HG03439 (cell line): ENCODE results near the gene ANXA10.
"Not testable (repeated sequence)": the region's sequence is repeated elsewhere in the genome, so short reads cannot be mapped to it uniquely, and the experiment has no call there.

ENCODE experiments used
- ATAC-seq: cut with Tn5 transposase; IDR thresholded peaks from one replicate; pipeline ENCODE4 v1.9.1; 2021; ENCODE audit warnings: mild to moderate bottlenecking, moderate library complexity; ENCODE audit not compliant: unreplicated experiment

The ANXA10 gene

GRCh38 chr4:168118116-168118655 is 25.8 kb downstream of the ANXA10 start:
- no peak for ATAC-seq

- ATAC-seq = no peak
Observed at GRCh38 chr4:168119100-168119499, 26.8 kb downstream of the ANXA10 start.

- ATAC-seq = no peak
Observed at GRCh38 chr4:168119890-168120289, 27.6 kb downstream of the ANXA10 start.

DNA sequence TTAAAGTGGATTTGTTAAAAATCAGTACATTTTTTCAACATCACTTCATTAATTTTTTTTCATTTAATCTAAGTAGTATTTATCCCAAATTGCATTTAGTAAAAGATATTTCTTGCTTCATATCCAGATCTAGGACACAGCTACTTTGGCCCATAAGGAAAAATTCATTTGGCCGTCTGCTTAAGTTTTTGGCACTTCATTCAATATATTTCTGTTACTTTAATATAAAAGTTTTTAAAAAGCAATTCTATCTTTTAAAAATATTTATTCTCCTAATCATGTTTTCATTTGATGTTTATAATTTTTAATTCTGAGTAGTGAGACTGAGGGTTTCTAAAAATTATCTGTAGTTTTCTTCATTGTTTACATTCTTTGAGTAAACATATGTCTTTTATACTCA is 28.5 kb downstream of the ANXA10 start:
- ATAC-seq = no peak

GRCh38 chr4:168124008-168124641 is 31.8 kb downstream of the ANXA10 start:
- no peak for ATAC-seq

- no peak for ATAC-seq
Observed at GRCh38 chr4:168126952-168127351, 34.6 kb downstream of the ANXA10 start.

DNA sequence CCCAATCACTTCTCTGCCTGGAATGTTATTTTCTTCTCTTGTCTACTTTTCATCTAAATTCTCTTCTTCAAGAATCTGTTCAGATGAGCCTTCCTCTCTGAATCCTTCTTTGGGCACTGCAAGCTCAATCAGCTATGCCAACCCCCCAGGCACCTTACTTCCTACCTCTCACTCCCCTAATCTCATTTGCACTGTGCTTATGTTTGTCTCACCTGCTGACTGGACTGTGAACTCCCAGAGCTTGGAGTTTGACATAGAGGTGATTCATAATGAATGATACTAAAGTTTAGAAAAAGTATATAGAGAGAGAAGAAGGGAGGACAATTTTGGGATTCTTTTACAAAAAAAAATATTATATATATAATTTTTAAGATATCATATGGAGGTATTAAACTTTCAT is 36.3 kb downstream of the ANXA10 start:
- no peak for ATAC-seq

DNA sequence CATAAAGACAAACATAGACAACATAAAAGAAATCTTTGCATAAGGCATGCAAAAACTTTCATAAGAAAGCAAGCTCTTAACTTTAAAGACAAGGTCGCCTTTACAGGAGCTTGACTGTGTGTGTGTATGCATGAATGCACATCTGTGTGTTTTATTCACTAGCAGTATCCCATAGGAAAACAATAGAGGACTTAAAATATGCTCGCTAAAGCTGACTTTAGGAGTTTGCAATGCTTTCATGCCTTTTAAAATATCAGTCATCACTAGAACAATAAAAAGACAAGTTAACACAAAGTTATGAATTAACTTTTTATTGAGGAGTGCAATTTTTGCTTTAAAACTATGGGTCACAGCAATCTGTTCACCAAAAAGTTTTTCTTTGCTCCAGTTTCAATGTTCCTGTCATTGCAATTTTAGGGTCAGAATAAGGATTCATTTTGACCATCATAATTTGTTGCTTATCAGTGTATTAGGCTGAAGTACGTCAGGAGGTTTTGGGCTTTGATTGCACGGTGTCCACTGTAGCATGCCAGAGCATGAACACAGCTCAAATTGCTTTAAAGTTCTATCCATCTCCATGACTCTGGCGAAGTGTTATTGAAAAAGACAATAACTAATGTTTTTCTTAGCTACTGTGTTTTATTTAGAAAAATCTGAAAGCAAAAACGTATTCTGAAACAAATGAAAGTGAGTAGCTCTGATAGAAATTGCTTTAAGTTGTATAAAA is 36.9 kb downstream of the ANXA10 start:
- ATAC-seq = no peak

DNA sequence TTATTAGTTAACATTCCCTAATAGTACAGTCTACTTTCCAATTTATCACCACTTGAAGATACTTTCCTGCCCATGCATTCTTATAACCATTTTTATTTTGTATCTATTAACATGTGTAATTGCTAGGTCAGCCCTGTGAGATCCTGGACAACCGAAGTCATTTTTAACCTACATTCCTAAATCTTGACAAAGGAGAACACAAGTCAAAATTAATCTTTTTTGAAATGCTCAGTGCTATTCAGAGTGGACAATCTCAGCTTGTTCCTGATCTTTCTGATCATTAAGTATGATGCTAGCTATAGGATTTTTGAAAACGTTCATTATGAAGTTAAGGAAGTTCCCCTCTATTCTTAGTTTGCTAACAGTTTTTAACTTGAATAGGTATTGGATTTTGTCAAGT is 37.5 kb downstream of the ANXA10 start:
- ATAC-seq = no peak

DNA sequence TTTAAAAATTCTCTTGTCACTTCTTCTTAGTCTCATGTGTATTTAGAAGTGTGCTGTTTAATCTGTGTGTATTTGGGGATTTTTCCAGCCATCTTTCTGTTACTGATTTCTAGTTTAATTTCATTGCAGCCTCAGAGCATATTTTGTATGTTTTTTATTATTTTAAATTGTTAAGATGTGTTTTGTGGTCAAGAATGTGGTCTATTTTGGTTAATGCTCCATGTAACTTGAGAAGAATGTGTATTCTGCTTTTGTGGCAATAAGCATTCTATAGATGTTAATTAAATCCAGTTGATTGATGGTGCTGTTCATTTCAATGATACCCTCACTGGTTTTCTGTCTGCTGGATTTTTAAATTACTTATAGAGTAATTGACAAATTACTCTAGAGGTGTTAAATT is 38.9 kb downstream of the ANXA10 start:
- no peak for ATAC-seq

DNA sequence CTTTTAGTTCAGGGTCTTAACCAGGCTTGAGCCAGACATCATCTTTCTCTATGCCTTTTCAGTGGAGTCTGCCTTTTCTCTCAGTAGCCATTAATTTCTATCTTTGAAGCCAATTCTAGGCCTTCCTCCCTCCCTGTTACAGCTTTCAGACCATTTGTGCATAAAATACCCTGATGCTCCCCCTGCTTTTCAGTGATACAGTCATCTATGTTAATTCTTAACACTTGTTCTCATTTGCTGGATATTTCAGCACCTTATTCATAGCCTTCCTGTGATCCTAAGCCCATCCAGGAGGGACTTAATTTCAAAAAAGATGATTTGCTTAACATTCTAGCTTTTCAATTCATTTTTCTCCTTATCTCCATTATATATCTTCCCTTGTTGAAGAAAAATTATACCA is 42.3 kb downstream of the ANXA10 start:
- no peak for ATAC-seq

DNA sequence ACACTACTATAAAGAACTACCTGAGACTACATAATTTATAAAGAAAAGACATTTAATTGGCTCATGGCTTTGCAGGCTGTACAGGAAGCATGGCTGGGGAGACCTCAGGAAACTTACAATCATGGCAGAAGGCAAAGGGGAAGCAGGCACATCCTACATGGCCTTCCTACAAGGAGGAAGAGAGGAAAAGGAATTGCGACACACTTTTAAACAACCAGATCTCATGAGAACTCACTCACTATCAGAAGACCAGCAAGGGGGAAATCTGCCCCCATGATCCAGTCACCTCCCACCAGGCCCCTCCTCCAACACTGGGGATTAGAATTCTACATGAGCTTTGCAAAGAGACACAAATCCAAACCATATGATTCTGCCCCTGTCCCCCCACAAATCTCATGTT is 43.5 kb downstream of the ANXA10 start:
- ATAC-seq = not testable (repeated sequence)

DNA sequence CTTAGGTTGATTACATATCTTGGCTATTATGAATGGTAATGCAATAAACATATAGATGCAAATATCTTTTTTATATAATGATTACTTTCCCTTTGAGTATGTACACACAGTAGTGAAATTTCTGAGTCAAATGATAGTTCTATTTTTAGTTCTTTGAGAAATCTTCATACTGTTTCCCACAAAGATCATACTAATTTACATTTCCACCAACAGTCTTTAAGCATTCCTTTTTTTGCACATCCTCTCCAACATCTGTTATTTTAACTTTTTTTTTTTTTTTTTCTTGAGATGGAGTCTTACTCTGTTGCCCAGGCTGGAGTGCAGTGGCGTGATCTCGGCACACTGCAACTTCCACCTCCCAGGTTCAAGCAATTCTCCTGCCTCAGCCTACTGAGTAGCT is 45.4 kb downstream of the ANXA10 start:
- not testable (repeated sequence) for ATAC-seq

GRCh38 chr4:168138143-168138542 is 45.8 kb downstream of the ANXA10 start:
- ATAC-seq = no peak

DNA sequence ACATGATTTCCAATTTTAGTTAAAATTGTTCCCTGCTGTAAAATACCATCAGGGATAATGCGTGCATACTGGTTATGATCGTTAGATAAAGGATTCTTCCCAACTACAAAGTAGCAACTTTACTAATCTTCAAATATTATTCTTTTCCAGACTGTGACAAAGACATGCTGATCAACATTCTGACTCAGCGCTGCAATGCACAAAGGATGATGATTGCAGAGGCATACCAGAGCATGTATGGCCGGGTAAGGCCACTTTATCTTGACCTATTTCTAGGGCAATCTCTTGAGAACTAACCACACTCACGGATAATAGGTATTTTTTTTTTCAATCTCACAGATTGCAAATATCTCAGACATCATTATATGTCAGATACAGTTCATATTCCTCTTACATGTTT is 47.0 kb downstream of the ANXA10 start:
- ATAC-seq = no peak

DNA sequence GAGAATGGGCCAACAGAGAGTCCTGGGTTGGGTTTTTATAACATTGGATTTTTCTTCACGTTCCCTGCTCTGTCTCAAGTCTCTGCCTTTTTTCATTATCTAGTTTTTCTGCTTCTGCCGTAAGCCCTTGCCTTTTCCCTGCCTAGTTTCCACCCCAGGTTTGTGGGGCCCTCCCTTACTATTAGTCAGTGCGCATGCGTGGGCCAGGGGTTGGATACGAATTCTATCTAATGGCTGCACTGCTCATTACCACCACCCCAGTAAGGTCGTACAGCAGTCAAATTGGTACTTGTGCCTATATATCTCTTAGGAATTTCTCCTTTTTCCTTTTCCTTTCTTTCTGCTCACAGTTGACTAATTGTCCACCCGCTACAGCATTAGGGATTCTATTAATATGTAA is 49.4 kb downstream of the ANXA10 start:
- ATAC-seq = no peak

GRCh38 chr4:168143601-168144000 is 51.3 kb downstream of the ANXA10 start:
- no peak for ATAC-seq

DNA sequence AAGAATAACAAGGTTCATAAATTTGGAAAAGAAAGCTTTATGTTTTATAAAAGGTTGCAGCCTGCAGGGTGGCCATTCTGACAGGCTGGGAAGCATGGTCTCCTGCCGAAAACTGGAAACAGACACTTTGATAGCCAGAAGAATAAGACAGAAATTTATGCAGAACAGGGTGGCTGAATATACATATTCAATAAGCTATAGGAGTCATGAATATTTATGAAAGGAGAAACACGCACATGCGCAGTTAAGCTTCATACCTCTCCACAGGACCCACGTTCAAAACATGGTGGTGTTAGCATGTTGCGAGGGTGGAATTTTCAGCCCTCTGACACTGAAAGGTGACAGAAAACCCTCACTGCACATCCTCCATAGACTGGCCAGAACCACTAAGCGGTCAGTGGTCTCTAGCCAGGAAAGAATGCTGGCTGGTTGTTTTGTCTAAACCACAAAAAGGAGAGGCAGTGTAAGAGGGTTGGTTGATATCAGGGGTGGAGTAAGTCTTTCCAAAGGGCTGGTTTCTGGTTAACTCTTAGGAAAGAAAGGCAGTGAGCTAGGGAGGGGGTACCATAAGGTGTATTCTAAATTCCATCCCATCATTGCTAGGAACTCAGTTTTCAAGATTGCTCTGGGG is 58.2 kb downstream of the ANXA10 start:
- ATAC-seq = no peak

GRCh38 chr4:168151327-168151726 is 59.0 kb downstream of the ANXA10 start:
- no peak for ATAC-seq

DNA sequence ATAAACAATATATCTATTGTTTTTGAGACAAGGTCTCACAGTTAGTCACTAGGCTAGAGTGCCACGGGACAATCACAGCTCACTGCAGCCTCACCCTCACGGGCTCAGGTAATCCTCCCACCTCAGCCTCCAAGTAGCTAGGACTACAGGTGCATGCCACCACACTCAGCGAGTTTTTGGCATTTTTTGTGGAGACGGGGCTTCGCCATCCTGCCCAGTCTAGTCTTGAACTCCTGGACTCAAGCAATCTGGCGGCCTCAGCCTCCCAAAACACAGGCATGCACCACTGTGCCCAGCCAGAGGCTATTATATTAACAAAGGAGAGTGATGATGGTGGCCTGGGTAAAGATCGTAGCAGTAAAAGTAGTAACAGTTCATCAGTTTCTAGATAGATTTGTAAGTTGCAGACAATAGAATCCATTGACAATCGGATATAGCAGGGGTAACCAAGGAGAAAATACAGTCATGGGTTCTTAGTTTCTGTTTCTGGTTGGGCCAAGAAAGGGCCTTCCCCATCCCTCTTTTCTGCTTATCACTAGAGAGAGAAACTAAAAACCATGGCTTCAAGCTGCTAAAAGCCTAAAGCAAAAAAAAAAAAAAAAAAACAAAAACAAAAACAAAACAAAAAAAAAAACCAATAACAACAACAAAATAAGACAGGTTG is 60.6 kb downstream of the ANXA10 start:
- no peak for ATAC-seq

- peak; percentile 88 for ATAC-seq
Observed at GRCh38 chr4:168153596-168154440, 61.5 kb downstream of the ANXA10 start.
